Measurements from ENCODE around the gene ACSBG1.

- TF ChIP-seq POLR2AphosphoS5 (IDR thresholded peaks at IDR 0.05; ENCODE audit: low read depth, low read length) (no peak), POLR2A (IDR thresholded peaks at IDR 0.05; ENCODE audit: low read depth, low read length) (no peak), TAF1 (IDR thresholded peaks at IDR 0.05; ENCODE audit: borderline replicate concordance, low read depth, low read length) (no peak)
These were observed 8.4 kb downstream of the ACSBG1 start for GRCh38 chr15:78225783-78226541.

Data from GM12892 (cell line).